ENCODE results near the gene HOXA10. TPM values are rescaled to one million over a fixed set of nuclear protein-coding genes. Genes with fewer than 3 reads are reported as not detected.

Gene HOXA10
- total and polyA plus RNA-seq, 11 donors, result 0.06 to 0.36 (median 0.18) TPM; not detected in 8

DNA sequence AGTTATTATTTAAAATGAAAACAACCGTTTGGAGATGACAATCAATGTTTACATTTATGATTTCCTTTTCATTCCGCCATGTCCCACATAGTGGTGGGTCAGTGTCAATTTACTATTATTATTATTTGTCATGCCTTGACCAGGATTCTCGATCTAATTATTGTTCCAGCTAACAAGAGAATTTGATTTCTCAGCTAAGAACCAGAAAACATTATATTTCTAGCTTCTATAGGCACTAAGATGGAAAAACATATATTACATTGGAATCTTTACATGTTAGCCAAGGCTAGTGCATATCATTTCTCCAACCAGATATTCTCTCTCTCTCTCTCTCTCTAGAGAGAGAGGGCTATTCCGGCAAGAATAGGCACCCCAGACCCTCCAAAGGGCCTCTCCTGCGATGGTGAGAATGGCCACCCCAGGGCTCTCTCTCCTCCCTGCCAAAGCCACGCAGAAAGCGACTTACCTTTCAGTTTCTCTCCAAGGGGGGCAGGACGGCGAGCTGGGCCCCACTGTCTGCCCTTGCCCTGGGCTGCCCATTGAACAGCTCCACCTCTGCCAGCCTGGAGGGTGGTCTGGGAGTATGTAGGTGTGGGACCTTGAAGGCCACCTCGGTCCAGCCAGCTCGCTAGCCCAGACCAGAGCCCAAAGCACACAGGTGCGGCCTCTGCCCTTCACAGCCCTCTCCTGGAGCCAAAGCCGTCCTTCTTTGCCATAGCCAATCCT lies 24.1 kb downstream of the HOXA10 start:
- DNase-seq, result peak in 2 of 5 donors; percentile 5 to 61
- peaks cover under 1 to 56% (median 23%) of the 10 kb centered on the region in 12 donors for H3K4me1 ChIP-seq
- no peak for ATAC-seq
- intact Hi-C loops (cut with DNase I), result loop anchor here in 5 of 10 donors (10.0 kb wide), 3 partner anchors 1065 to 1285 kb away; no protein-coding TSS in a partner anchor
- H3K36me3 ChIP-seq, result no peaks in the 10 kb centered on the region
- H3K4me3 ChIP-seq, result peak overlapping the region in 2 of 12 donors; percentile 33 to 38
- TF ChIP-seq, protein P1, sequence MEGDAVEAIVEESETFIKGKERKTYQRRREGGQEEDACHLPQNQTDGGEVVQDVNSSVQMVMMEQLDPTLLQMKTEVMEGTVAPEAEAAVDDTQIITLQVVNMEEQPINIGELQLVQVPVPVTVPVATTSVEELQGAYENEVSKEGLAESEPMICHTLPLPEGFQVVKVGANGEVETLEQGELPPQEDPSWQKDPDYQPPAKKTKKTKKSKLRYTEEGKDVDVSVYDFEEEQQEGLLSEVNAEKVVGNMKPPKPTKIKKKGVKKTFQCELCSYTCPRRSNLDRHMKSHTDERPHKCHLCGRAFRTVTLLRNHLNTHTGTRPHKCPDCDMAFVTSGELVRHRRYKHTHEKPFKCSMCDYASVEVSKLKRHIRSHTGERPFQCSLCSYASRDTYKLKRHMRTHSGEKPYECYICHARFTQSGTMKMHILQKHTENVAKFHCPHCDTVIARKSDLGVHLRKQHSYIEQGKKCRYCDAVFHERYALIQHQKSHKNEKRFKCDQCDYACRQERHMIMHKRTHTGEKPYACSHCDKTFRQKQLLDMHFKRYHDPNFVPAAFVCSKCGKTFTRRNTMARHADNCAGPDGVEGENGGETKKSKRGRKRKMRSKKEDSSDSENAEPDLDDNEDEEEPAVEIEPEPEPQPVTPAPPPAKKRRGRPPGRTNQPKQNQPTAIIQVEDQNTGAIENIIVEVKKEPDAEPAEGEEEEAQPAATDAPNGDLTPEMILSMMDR (IDR thresholded peaks at IDR 0.05), result no peak
- no peak for TF ChIP-seq POLR2A (IDR thresholded peaks at IDR 0.05)
- H3K27ac ChIP-seq, result peak overlapping the region in 1 of 12 donors; percentile 92
- H3K9me3 ChIP-seq, result no peaks in the 10 kb centered on the region
- H3K27me3 ChIP-seq, result peaks cover 89 to 100% (median 99%) of the 10 kb centered on the region in 9 donors
- 27 to 51% (median 37%) methylated on average over 13 of the region's 13 CpGs for WGBS, 4 donors

DNA sequence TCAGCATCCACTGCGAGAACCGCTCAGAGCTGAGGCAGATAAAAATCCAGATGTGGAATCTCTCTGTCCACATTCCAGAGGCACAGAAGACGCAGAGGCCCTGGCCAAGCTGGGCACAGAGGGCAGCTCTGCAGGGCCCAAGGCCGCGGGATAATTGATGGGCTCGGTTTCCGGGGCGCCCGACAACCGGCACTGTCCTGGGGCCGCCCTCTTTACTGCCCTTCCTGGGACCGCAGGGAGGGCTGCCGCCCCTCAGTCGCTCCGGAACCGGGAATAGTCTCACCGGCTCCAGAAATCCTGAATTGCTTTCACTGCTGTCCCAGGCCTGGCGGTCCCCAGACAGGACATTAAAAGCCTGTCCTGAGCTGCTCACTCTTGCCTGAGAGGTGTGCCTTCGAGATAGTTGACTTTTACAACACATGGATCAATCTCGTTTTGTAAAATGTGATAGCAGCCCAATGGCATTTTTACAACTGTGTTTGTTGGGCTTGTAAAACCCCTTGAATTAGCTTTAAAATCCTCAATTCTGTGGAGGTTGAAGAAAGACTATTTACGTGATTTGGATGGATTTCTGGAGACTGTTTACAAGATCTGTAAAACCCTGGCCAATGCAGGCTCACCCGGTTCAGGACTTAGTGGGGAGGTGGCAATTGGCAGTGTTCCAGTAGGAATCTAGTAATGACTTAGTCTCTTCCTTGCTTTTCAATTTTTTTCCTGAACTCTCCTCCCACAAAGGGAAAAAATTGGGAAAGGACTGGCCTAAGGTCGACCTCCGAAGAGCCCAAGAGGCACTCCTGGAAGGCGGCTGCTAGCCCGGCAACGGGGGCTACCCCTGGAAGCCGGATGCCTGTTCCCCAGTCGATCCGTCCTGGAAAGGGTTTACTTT lies 25.1 kb downstream of the HOXA10 start:
- H3K9me3 ChIP-seq, result no peaks in the 10 kb centered on the region
- no peaks in the 10 kb centered on the region for H3K36me3 ChIP-seq
- TF ChIP-seq, protein P1 (IDR thresholded peaks at IDR 0.05), result no peak
- no peak for TF ChIP-seq POLR2A (IDR thresholded peaks at IDR 0.05)
- no peak overlapping the region for H3K4me3 ChIP-seq
- intact Hi-C loops (cut with DNase I), result no loop called here
- peaks cover 88 to 100% (median 99%) of the 10 kb centered on the region in 9 donors for H3K27me3 ChIP-seq
- peaks cover 0 to 56% (median 20%) of the 10 kb centered on the region in 12 donors for H3K4me1 ChIP-seq
- DNase-seq, result peak in 1 of 5 donors; percentile 37
- WGBS, 4 donors, result 15 to 40% (median 31%) methylated on average over 28 to 30 of the region's 30 CpGs
- peak overlapping the region in 1 of 12 donors; percentile 76 for H3K27ac ChIP-seq
- ATAC-seq, result no peak

DNA sequence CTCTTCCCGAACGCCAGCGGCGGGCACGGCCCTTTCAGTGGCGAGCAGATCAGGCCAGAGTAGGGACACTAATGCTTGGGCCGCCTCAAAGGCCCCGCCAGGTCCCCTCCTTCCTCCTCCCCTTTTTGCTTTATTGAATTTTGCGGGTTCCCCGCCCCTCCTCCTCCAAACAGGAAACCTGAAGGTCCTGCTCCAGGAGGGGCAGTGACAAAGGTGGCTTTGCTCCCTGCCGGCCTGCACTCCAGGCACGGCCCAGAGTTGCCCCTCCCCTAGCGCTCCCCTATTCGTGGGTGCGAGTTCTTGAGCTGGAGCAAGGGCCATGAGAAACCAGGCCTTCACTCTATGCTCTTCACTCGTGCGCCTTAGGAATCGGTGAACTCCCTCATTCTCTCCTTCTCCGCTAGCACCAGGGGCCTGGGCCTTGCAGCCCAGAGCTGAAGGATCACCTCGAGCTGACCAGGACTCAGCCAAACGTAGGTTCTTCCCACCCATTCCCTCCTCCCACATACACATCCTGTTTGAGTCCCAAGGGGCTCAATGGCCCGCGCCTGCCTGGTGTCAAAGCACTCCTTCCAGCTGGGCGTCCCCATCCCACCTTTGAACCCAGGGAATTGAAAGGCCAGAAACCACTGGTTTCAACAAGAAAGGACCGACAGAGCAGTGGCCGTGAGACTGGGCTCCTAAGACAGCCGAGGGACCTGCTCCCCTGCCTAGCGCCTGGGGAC lies 25.9 kb downstream of the HOXA10 start:
- Histone ChIP-seq H3K4me3 (peak overlapping the region in 10 of 12 donors; percentile 17 to 48 (median 30)), H3K36me3 (no peaks in the 10 kb centered on the region), H3K27ac (peak overlapping the region in 1 of 12 donors; percentile 76), H3K4me1 (peaks cover 0 to 64% (median 20%) of the 10 kb centered on the region in 12 donors), H3K9me3 (no peaks in the 10 kb centered on the region), H3K27me3 (peaks cover 88 to 100% (median 99%) of the 10 kb centered on the region in 9 donors)
- 7 to 17% (median 12%) methylated on average over 20 to 28 of the region's 28 CpGs for WGBS, 4 donors
- ATAC-seq (no peak), DNase-seq (peak in 1 of 5 donors; percentile 51)
- TF ChIP-seq POLR2A (IDR thresholded peaks at IDR 0.05), result no peak
- TF ChIP-seq, protein P1 (IDR thresholded peaks at IDR 0.05), result no peak
- intact Hi-C loops (cut with DNase I), result no loop called here

Measured in heart left ventricle (tissue), 16 donors.